ENCODE results near the gene CCDC192. TPM values are rescaled to one million over a fixed set of nuclear protein-coding genes. Genes with fewer than 3 reads are reported as not detected.

Gene CCDC192
- polyA plus RNA-seq, 3 donors from 2014 or later, result not detected

Other genes with a start within 250 kb of the CCDC192 start
- gene PRRC1, start 185.8 kb upstream of the CCDC192 start, polyA plus RNA-seq, result 10 to 100 TPM; 18.2 to 36.5 (median 36.3) TPM
- gene CTXN3, start 54.3 kb upstream of the CCDC192 start, polyA plus RNA-seq, result not detected

Measured in immature natural killer cell (primary cell).